Peyer's patch (tissue), 4 donors: ENCODE data around the gene MBTD1.

Experiments used
- CTCF ChIP-seq, 6 experiments: fragments of 450-650 bp in 4 of 6; fragments of 200-600 bp in 2 of 6; sonication (generic) in 1 of 6; IDR thresholded peaks; one replicate each; pipeline ENCODE4 v1.5.1; 2017 to 2019; ENCODE audit warnings: antibody characterized with exemption in 6 of 6, mild to moderate bottlenecking in 3 of 6, moderate library complexity in 1 of 6
- POLR2A ChIP-seq, 2 donors: fragments of 450-650 bp; IDR thresholded peaks; one replicate each; pipeline ENCODE4 v1.5.1; 2017; ENCODE audit warnings: antibody characterized with exemption in 2 of 2, mild to moderate bottlenecking in 2 of 2, moderate library complexity in 2 of 2

DNA sequence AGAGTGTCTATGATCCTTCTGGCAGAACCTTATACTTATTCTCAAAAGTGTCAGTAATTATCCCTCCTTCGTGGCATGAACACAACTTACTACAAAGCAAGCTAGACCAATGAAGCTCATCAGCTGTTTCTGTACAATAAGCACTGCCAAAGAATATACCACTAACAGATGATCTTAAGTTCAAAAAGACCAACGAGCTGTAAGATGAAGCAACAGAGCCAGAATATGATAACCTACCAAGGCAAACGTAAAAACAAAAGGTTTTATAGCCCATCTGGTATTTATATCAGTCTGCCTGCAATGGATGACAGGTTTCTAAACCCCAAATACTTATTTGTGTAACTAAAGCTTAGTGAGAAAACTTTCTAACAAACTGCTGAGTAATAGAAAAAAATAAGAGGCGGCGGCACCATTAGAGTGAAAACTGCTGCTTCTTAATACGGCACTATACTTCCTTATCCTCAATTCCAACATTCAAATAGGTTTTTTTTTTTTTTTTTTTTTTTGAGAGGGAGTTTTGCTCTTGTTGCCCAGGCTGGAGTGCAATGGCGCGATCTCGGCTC, 71.5 kb downstream of the MBTD1 start:
- TF ChIP-seq CTCF (IDR thresholded peaks at IDR 0.05) (no peak), POLR2A (IDR thresholded peaks at IDR 0.05) (no peak)
